IPS DF 6.9 (cell line): ENCODE results near the gene RGS9.
"Not testable (repeated sequence)": the region's sequence is repeated elsewhere in the genome, so short reads cannot be mapped to it uniquely, and the experiment has no call there.

Source experiments
- DNase-seq: peaks from one replicate; pipeline ENCODE4 v3.0.0-alpha.2; 2013; ENCODE audit warnings: low read depth, low spot score
- H3K27ac ChIP-seq: one replicate; pipeline ENCODE4 v1.5.1; 2013; ENCODE audit warnings: low read length, control low read depth
- H3K27me3 ChIP-seq: 2 replicates; pipeline ENCODE4 v1.6.1; 2013; ENCODE audit warnings: mild to moderate bottlenecking, low read length; ENCODE audit not compliant: control insufficient read depth, insufficient read depth
- H3K36me3 ChIP-seq: 2 replicates; pipeline ENCODE4 v1.6.1; 2013; ENCODE audit warnings: low read length; ENCODE audit not compliant: control insufficient read depth, insufficient read depth
- H3K4me1 ChIP-seq: 2 replicates; pipeline ENCODE4 v1.6.1; 2013; ENCODE audit warnings: low read length; ENCODE audit not compliant: control insufficient read depth, insufficient read depth
- H3K4me3 ChIP-seq: 2 replicates; pipeline ENCODE4 v1.5.1; 2013; ENCODE audit warnings: mild to moderate bottlenecking, low read length
- H3K9me3 ChIP-seq: 2 replicates; pipeline ENCODE4 v1.6.1; 2013; ENCODE audit warnings: low read length, inconsistent platforms; ENCODE audit not compliant: control insufficient read depth, insufficient read depth
- WGBS: extraction: QIAGEN DNeasy Blood & Tissue Kit; methylation state at CpG from one replicate; pipeline ENCODE4 v1.1.7; 2013; ENCODE audit warnings: mixed read lengths, missing lambda C conversion rate; ENCODE audit not compliant: insufficient read length, insufficient coverage; 5-methylcytosine and 5-hydroxymethylcytosine counted together

RGS9 gene

GRCh38 chr17:65171752-65172151, 34.6 kb downstream of the RGS9 start:
- Histone ChIP-seq H3K4me3 (no peak overlapping the region), H3K27me3 (no peaks in the 10 kb centered on the region), H3K27ac (no peak overlapping the region), H3K9me3 (no peaks in the 10 kb centered on the region), H3K36me3 (no peaks in the 10 kb centered on the region), H3K4me1 (no peaks in the 10 kb centered on the region)
- DNase-seq = no peak
- WGBS = no CpG with 5 or more reads among the region's 4 CpGs

DNA sequence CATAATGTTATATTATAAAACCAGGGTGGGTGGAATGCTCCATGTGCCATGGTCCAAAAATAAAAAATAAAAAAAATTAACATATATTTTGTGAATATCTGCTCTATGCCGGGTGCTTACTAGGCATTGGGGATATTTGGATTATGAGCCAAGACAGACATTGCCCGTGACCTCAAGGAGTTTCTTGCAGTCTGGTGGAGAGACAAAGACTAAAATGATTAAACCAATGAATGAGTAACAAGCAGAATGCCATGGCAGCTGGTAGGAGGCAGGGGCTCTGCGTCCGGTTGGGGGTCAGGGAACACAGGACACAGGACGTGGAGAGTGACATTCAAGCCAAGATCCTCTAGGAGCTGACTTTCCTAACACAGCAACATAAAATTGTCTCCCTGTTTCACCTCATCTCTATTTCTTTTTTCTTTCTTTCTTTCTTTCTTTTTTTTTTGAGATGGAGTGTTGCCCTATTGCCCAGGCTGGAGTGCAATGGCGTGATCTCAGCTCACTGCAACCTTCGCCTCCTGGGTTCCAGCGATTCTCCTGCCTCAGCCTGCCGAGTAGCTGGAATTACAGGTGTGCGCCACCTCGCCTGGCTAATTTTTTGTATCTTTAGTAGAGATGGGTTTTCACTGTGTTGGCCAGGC, 35.4 kb downstream of the RGS9 start:
- no CpG with 5 or more reads among the region's 11 CpGs for WGBS
- Histone ChIP-seq H3K27ac (no peak overlapping the region), H3K27me3 (no peaks in the 10 kb centered on the region), H3K9me3 (no peaks in the 10 kb centered on the region), H3K4me1 (no peaks in the 10 kb centered on the region), H3K4me3 (no peak overlapping the region), H3K36me3 (no peaks in the 10 kb centered on the region)
- no peak for DNase-seq

- H3K4me3 ChIP-seq = no peak overlapping the region
- H3K9me3 ChIP-seq = no peaks in the 10 kb centered on the region
- no CpG with 5 or more reads among the region's 12 CpGs for WGBS
- H3K27me3 ChIP-seq = no peaks in the 10 kb centered on the region
- DNase-seq = no peak
- H3K4me1 ChIP-seq = no peaks in the 10 kb centered on the region
- H3K36me3 ChIP-seq = no peaks in the 10 kb centered on the region
- H3K27ac ChIP-seq = no peak overlapping the region
Measured at GRCh38 chr17:65173284-65173793, 36.2 kb downstream of the RGS9 start.

GRCh38 chr17:65173976-65174683, 37.0 kb downstream of the RGS9 start:
- no peak for DNase-seq

DNA sequence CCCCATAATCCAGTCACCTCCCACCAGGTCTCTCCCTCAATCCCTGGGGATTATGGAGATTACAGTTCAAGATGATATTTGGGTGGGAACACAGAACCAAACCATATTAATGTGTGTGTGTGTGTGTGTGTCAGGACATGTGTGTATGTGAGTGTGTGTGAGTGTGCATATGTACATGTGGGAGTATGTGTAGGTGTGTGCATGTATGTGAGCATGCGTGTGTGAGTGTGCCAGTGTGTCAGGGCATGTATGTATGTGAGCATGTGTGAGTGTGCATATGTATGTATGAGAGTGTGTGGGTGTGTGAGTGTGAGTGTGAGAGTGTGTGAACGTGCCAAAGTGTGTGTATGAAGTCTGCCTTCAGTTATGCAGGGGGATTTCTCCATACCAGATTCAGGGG, 37.8 kb downstream of the RGS9 start:
- DNase-seq = no peak
- Histone ChIP-seq H3K27me3 (no peaks in the 10 kb centered on the region), H3K36me3 (no peaks in the 10 kb centered on the region), H3K4me1 (no peaks in the 10 kb centered on the region), H3K4me3 (no peak overlapping the region), H3K9me3 (no peaks in the 10 kb centered on the region), H3K27ac (no peak overlapping the region)
- WGBS = 100% methylated on average over 1 of the region's 2 CpGs

More at GRCh38 chr17:65173976-65174683, 37.0 kb downstream of the RGS9 start:
- H3K27me3 ChIP-seq = no peaks in the 10 kb centered on the region
- H3K9me3 ChIP-seq = no peaks in the 10 kb centered on the region
- WGBS = 100% methylated on average over 1 of the region's 9 CpGs
- H3K27ac ChIP-seq = no peak overlapping the region
- H3K4me1 ChIP-seq = no peaks in the 10 kb centered on the region
- no peaks in the 10 kb centered on the region for H3K36me3 ChIP-seq
- H3K4me3 ChIP-seq = no peak overlapping the region

GRCh38 chr17:65175952-65176351, 38.8 kb downstream of the RGS9 start:
- H3K9me3 ChIP-seq = no peaks in the 10 kb centered on the region
- no peaks in the 10 kb centered on the region for H3K4me1 ChIP-seq
- no peaks in the 10 kb centered on the region for H3K27me3 ChIP-seq
- no peaks in the 10 kb centered on the region for H3K36me3 ChIP-seq
- no peak overlapping the region for H3K27ac ChIP-seq
- H3K4me3 ChIP-seq = no peak overlapping the region
- no peak for DNase-seq

- DNase-seq = no peak
- no peaks in the 10 kb centered on the region for H3K4me1 ChIP-seq
- no peaks in the 10 kb centered on the region for H3K36me3 ChIP-seq
- H3K9me3 ChIP-seq = no peaks in the 10 kb centered on the region
- no peak overlapping the region for H3K27ac ChIP-seq
- no peak overlapping the region for H3K4me3 ChIP-seq
- 100% methylated on average over 3 of the region's 5 CpGs for WGBS
- no peaks in the 10 kb centered on the region for H3K27me3 ChIP-seq
Measured at GRCh38 chr17:65176646-65177409, 39.7 kb downstream of the RGS9 start.

GRCh38 chr17:65177901-65178300, 40.7 kb downstream of the RGS9 start:
- Histone ChIP-seq H3K27ac (no peak overlapping the region), H3K9me3 (no peaks in the 10 kb centered on the region), H3K4me1 (peaks cover 2% of the 10 kb centered on the region; the same call in 1 of the 2 replicates), H3K4me3 (no peak overlapping the region), H3K27me3 (no peaks in the 10 kb centered on the region), H3K36me3 (no peaks in the 10 kb centered on the region)
- WGBS = no CpG with 5 or more reads among the region's 4 CpGs
- DNase-seq = no peak

DNA sequence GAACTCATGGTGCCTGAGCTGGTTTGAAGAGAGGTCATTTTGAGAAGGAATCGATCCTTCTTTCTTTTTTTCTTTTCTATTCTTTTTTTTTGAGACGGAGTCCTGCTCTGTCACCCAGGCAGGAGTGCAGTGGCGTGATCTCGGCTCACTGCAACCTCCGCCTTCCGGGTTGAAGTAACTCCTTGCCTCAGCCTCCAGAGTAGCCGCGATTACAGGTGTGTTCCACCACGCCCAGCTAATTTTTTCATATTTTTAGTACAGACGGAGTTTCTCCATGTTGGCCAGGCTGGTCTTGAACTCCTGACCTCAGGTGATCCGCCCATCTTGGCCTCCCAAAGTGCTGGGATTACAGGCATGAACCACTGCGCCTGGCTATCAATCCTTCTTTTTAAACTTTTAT, 43.1 kb downstream of the RGS9 start:
- H3K27me3 ChIP-seq, DNase-seq, H3K27ac ChIP-seq, H3K4me3 ChIP-seq, H3K36me3 ChIP-seq, H3K9me3 ChIP-seq, H3K4me1 ChIP-seq: not testable (repeated sequence)
- WGBS = no CpG with 5 or more reads among the region's 12 CpGs

- H3K9me3 ChIP-seq, DNase-seq, H3K4me3 ChIP-seq, H3K27ac ChIP-seq, H3K36me3 ChIP-seq, H3K27me3 ChIP-seq, H3K4me1 ChIP-seq: not testable (repeated sequence)
- no CpG with 5 or more reads among the region's 4 CpGs for WGBS
Measured at GRCh38 chr17:65180752-65181236, 43.6 kb downstream of the RGS9 start.
